Measurements from ENCODE around the gene SPEG.

The SPEG gene

GRCh38 chr2:219422952-219423534, 11.6 kb upstream of the SPEG start:
- DNase-seq (ENCODE audit: extremely low read depth in 1 of 2, low read depth in 1 of 2): no peak

GRCh38 chr2:219423652-219424377, 10.8 kb upstream of the SPEG start:
- no peak for DNase-seq (ENCODE audit: extremely low read depth in 1 of 2, low read depth in 1 of 2)

- no peak for DNase-seq (ENCODE audit: extremely low read depth in 1 of 2, low read depth in 1 of 2)
Measured at GRCh38 chr2:219425238-219426067, 9.2 kb upstream of the SPEG start.

- no peak for DNase-seq (ENCODE audit: extremely low read depth in 1 of 2, low read depth in 1 of 2)
Measured at GRCh38 chr2:219426068-219426443, 8.6 kb upstream of the SPEG start.

GRCh38 chr2:219426534-219427136, 8.0 kb upstream of the SPEG start:
- no peak for DNase-seq (ENCODE audit: extremely low read depth in 1 of 2, low read depth in 1 of 2)

GRCh38 chr2:219428469-219428868, 6.2 kb upstream of the SPEG start:
- DNase-seq (ENCODE audit: extremely low read depth in 1 of 2, low read depth in 1 of 2): no peak

GRCh38 chr2:219429958-219430606, 4.6 kb upstream of the SPEG start:
- DNase-seq (ENCODE audit: extremely low read depth in 1 of 2, low read depth in 1 of 2): no peak

GRCh38 chr2:219430633-219431615, 3.7 kb upstream of the SPEG start:
- DNase-seq (ENCODE audit: extremely low read depth in 1 of 2, low read depth in 1 of 2): no peak

GRCh38 chr2:219433666-219434467, 776 bp upstream of the SPEG start:
- DNase-seq (ENCODE audit: extremely low read depth in 1 of 2, low read depth in 1 of 2): no peak

GRCh38 chr2:219434468-219434717, 250 bp upstream of the SPEG start:
- DNase-seq (ENCODE audit: extremely low read depth in 1 of 2, low read depth in 1 of 2): no peak

- DNase-seq (ENCODE audit: extremely low read depth in 1 of 2, low read depth in 1 of 2): no peak
Measured at GRCh38 chr2:219435701-219436100, 1.1 kb downstream of the SPEG start.

- no peak for DNase-seq (ENCODE audit: extremely low read depth in 1 of 2, low read depth in 1 of 2)
Measured at GRCh38 chr2:219436491-219436890, 1.8 kb downstream of the SPEG start.

GRCh38 chr2:219437141-219437540, 2.5 kb downstream of the SPEG start:
- DNase-seq (ENCODE audit: extremely low read depth in 1 of 2, low read depth in 1 of 2): no peak

- DNase-seq (ENCODE audit: extremely low read depth in 1 of 2, low read depth in 1 of 2): no peak
Measured at GRCh38 chr2:219437690-219438206, 3.1 kb downstream of the SPEG start.

GRCh38 chr2:219438453-219438852, 3.8 kb downstream of the SPEG start:
- DNase-seq (ENCODE audit: extremely low read depth in 1 of 2, low read depth in 1 of 2): no peak

GRCh38 chr2:219439506-219439905, 4.9 kb downstream of the SPEG start:
- no peak for DNase-seq (ENCODE audit: extremely low read depth in 1 of 2, low read depth in 1 of 2)

GRCh38 chr2:219440388-219441256, 6.0 kb downstream of the SPEG start:
- DNase-seq (ENCODE audit: extremely low read depth in 1 of 2, low read depth in 1 of 2): no peak
